Activated T-helper 1 cell treated with anti-CD3 and anti-CD28 coated beads, Interleukin-12 subunit alpha, Interleukin-12 subunit beta, Interleukin-2, Interleukin-4 antibody, amounts not matched to agents 30 ng/mL and 10 ng/mL and 1 ng/mL, durations not matched to agents 14 hours and 24 hours and 36 hours (primary cell): ENCODE measurements around the gene CENPV. TPM values are rescaled to one million over a fixed set of nuclear protein-coding genes. Genes with fewer than 3 reads are reported as not detected.

Experiments used
- DNase-seq: peaks from one replicate; pipeline ENCODE4 v3.0.0; 2021; ENCODE audit warnings: low spot score
- H3K27ac Mint-ChIP-seq: one replicate; pipeline ENCODE4 v1.8.0; 2021; ENCODE audit warnings: mild to moderate bottlenecking, mixed read lengths
- H3K27me3 Mint-ChIP-seq: one replicate; pipeline ENCODE4 v1.8.0; 2022; ENCODE audit warnings: mild to moderate bottlenecking, moderate library complexity, mixed read lengths; ENCODE audit not compliant: insufficient read depth
- H3K36me3 Mint-ChIP-seq: one replicate; pipeline ENCODE4 v1.8.0; 2021; ENCODE audit warnings: low read depth, mixed read lengths
- H3K4me1 Mint-ChIP-seq: one replicate; pipeline ENCODE4 v1.8.0; 2021; ENCODE audit warnings: low read depth, mixed read lengths
- H3K4me3 Mint-ChIP-seq: one replicate; pipeline ENCODE4 v1.8.0; 2021; ENCODE audit warnings: mild to moderate bottlenecking, moderate library complexity, mixed read lengths
- H3K9me3 Mint-ChIP-seq: one replicate; pipeline ENCODE4 v1.8.0; 2021; ENCODE audit warnings: mixed read lengths
- intact Hi-C: fragments of 100-400 bp; cut with micrococcal nuclease; formaldehyde crosslinking; loops from one replicate; pipeline ENCODE4 v1.15.1; 2024
- total RNA-seq: library from RNA; stranded (reverse); gene quantifications from 2 replicates; pipeline ENCODE4 v1.2.3, GENCODE V29; 2022

Gene CENPV
- total RNA-seq, 1 donor from 2014 or later = 54.7 TPM

GRCh38 chr17:16352667-16353316 is 477 bp downstream of the CENPV start:
- H3K4me1 Mint-ChIP-seq = peaks cover 16% of the 10 kb centered on the region
- H3K4me3 Mint-ChIP-seq = peak overlapping the region; percentile 95
- H3K27ac Mint-ChIP-seq = peak overlapping the region; percentile 77
- intact Hi-C loops = loop anchor here (1.0 to 5.0 kb wide), 4 partner anchors 29 to 135 kb away; partner anchors contain the start of genes NCOR1, PIGL and UBB
- no peaks in the 10 kb centered on the region for H3K9me3 Mint-ChIP-seq
- peak; percentile 0 for DNase-seq
- peaks cover 7% of the 10 kb centered on the region for H3K36me3 Mint-ChIP-seq
- peaks cover 17% of the 10 kb centered on the region for H3K27me3 Mint-ChIP-seq

- Mint-ChIP-seq H3K27ac (peak overlapping the region; percentile 77), H3K9me3 (no peaks in the 10 kb centered on the region), H3K36me3 (peaks cover 10% of the 10 kb centered on the region), H3K4me3 (peak overlapping the region; percentile 95), H3K27me3 (peaks cover 17% of the 10 kb centered on the region), H3K4me1 (peaks cover 16% of the 10 kb centered on the region)
- peak; percentile 7 for DNase-seq
- intact Hi-C loops = loop anchor here (2.0 to 5.0 kb wide), 3 partner anchors 65 to 135 kb away; partner anchors contain the start of genes NCOR1 and PIGL
These were observed 984 bp downstream of the CENPV start for GRCh38 chr17:16352303-16352666.

GRCh38 chr17:16351831-16352230 is 1.4 kb downstream of the CENPV start:
- Mint-ChIP-seq H3K27me3 (peaks cover 17% of the 10 kb centered on the region), H3K27ac (peak overlapping the region; percentile 77), H3K4me3 (peak overlapping the region; percentile 95), H3K4me1 (peaks cover 16% of the 10 kb centered on the region), H3K36me3 (peaks cover 10% of the 10 kb centered on the region), H3K9me3 (no peaks in the 10 kb centered on the region)
- no peak for DNase-seq
- intact Hi-C loops = loop anchor here (2.0 to 5.0 kb wide), 3 partner anchors 65 to 135 kb away; partner anchors contain the start of genes NCOR1 and PIGL

DNA sequence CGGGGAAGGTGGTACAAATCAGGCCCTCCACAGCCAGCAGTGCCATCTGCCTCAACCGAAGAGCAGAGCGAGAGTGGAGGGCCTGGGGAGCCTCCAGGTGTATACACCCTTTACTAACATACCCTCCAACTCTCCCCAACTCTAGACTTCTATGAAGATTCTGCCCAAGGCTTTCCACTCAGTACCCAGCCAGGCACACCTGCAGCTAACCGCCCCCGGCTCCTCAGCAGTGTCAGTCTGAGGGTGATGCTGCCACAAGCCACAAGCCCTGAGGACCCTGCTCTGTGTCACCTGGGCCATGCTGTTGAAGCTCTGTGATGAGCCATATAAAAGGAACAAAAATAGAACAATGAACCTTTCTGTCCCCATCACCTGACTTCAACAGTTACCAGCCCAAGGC is 3.8 kb downstream of the CENPV start:
- intact Hi-C loops = no loop called here
- Mint-ChIP-seq H3K36me3 (peaks cover 10% of the 10 kb centered on the region), H3K27me3 (peaks cover 12% of the 10 kb centered on the region), H3K4me1 (peaks cover 16% of the 10 kb centered on the region), H3K4me3 (no peak overlapping the region), H3K27ac (no peak overlapping the region), H3K9me3 (no peaks in the 10 kb centered on the region)
- DNase-seq = no peak

DNA sequence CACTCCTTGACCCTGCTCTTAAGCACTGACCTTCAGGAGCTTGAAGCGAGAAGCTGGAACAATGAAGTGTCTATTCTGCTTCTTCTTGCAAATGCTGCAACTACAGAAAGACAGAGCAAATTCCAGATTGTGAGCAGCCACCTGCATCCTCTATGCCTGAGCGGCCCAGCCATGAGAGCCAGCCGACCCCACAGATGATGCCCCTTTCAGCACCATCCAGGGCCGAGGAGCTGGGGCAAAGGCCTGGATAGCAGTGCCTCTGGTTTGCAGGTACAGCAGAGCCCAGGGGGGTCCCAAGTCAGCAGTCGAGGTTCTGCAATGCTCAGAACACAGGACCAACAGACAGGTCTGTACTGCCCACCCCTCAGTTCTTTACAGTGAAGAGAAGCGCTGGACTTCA is 4.7 kb downstream of the CENPV start:
- H3K27me3 Mint-ChIP-seq = peaks cover 10% of the 10 kb centered on the region
- H3K9me3 Mint-ChIP-seq = no peaks in the 10 kb centered on the region
- H3K4me1 Mint-ChIP-seq = peaks cover 16% of the 10 kb centered on the region
- no peak for DNase-seq
- H3K36me3 Mint-ChIP-seq = peaks cover 12% of the 10 kb centered on the region
- intact Hi-C loops = no loop called here
- H3K4me3 Mint-ChIP-seq = no peak overlapping the region
- no peak overlapping the region for H3K27ac Mint-ChIP-seq

GRCh38 chr17:16346721-16347271 is 6.5 kb downstream of the CENPV start:
- peaks cover 13% of the 10 kb centered on the region for H3K36me3 Mint-ChIP-seq
- DNase-seq = no peak
- H3K27me3 Mint-ChIP-seq = peaks cover under 1% of the 10 kb centered on the region
- H3K9me3 Mint-ChIP-seq = no peaks in the 10 kb centered on the region
- H3K4me1 Mint-ChIP-seq = peaks cover 7% of the 10 kb centered on the region
- H3K27ac Mint-ChIP-seq = no peak overlapping the region
- no peak overlapping the region for H3K4me3 Mint-ChIP-seq
- intact Hi-C loops = no loop called here

DNA sequence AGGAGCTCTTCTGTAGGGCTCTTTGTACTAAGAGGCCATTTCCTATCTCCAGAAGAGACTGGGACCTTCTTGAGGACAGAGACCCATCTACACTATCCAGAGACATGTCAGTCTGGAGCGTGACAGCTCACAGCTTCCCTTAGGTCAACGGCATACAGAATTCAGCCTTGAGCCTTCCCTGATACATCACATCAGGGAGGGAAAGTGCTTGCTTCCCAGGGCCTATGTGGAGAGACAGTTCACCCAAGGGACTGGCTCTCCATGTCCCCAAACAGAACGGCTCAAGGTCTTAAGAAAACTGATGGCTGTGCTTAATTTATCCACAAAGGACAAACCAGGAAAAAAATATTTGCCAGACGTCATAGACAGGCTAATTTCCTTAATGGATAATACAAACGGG is 7.7 kb downstream of the CENPV start:
- H3K9me3 Mint-ChIP-seq = no peaks in the 10 kb centered on the region
- H3K4me3 Mint-ChIP-seq = no peak overlapping the region
- peaks cover 12% of the 10 kb centered on the region for H3K36me3 Mint-ChIP-seq
- H3K27me3 Mint-ChIP-seq = no peaks in the 10 kb centered on the region
- DNase-seq = no peak
- H3K4me1 Mint-ChIP-seq = no peaks in the 10 kb centered on the region
- intact Hi-C loops = no loop called here
- no peak overlapping the region for H3K27ac Mint-ChIP-seq

- Mint-ChIP-seq H3K27ac (no peak overlapping the region), H3K4me1 (no peaks in the 10 kb centered on the region), H3K27me3 (no peaks in the 10 kb centered on the region), H3K4me3 (no peak overlapping the region), H3K9me3 (no peaks in the 10 kb centered on the region), H3K36me3 (peaks cover 12% of the 10 kb centered on the region)
- intact Hi-C loops = no loop called here
- DNase-seq = no peak
These were observed 9.7 kb downstream of the CENPV start for GRCh38 chr17:16343569-16343968.

GRCh38 chr17:16342979-16343378 is 10.3 kb downstream of the CENPV start:
- no peaks in the 10 kb centered on the region for H3K27me3 Mint-ChIP-seq
- H3K4me1 Mint-ChIP-seq = no peaks in the 10 kb centered on the region
- no peak overlapping the region for H3K4me3 Mint-ChIP-seq
- no peak overlapping the region for H3K27ac Mint-ChIP-seq
- intact Hi-C loops = no loop called here
- no peak for DNase-seq
- no peaks in the 10 kb centered on the region for H3K9me3 Mint-ChIP-seq
- H3K36me3 Mint-ChIP-seq = peaks cover 12% of the 10 kb centered on the region

DNA sequence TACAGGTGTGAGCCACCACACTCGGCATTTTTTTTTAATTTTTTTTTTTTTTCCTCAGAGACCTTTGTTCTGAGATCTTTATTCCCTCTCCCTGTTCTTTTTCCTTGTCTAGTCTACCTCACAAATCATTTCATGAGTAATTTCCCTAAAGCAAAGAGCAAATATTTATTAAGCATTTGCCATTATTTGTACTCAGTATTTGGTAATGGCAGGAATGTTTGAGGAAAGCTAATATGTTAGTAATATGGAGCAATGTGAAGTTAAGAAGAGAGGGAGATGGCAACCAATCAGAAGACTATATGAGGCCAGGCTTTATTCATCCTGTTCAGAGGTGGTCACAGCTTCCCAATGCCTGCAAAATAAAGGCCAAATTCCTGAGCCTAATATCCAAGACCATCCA is 13.3 kb downstream of the CENPV start:
- no peak overlapping the region for H3K27ac Mint-ChIP-seq
- DNase-seq = no peak
- intact Hi-C loops = no loop called here
- no peak overlapping the region for H3K4me3 Mint-ChIP-seq
- no peaks in the 10 kb centered on the region for H3K9me3 Mint-ChIP-seq
- H3K27me3 Mint-ChIP-seq = no peaks in the 10 kb centered on the region
- no peaks in the 10 kb centered on the region for H3K4me1 Mint-ChIP-seq
- H3K36me3 Mint-ChIP-seq = peaks cover 11% of the 10 kb centered on the region

- no peak overlapping the region for H3K4me3 Mint-ChIP-seq
- no peaks in the 10 kb centered on the region for H3K27me3 Mint-ChIP-seq
- intact Hi-C loops = no loop called here
- H3K36me3 Mint-ChIP-seq = peaks cover 11% of the 10 kb centered on the region
- H3K27ac Mint-ChIP-seq = no peak overlapping the region
- no peaks in the 10 kb centered on the region for H3K9me3 Mint-ChIP-seq
- DNase-seq = no peak
- H3K4me1 Mint-ChIP-seq = no peaks in the 10 kb centered on the region
These were observed 13.9 kb downstream of the CENPV start for GRCh38 chr17:16339402-16339801.

DNA sequence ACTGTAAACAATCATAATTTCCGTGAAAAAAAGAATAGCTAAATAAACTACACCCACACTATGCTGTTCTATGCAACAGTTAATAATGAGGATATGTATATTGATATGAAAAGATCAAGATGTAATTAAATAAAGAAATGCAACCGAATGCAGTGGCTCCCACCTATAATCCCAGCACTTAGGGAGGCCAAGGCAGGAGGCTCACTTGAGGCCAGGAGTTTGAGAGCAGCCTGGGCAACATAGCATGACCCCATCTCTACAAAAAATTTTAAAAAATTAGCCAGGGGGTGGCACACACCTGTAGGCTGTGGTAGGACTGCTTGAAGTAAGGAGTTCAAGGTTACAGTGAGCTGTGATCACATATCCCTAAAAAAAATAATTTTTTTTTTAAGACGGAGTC is 14.9 kb downstream of the CENPV start:
- H3K27me3 Mint-ChIP-seq = no peaks in the 10 kb centered on the region
- H3K27ac Mint-ChIP-seq = no peak overlapping the region
- no peak overlapping the region for H3K4me3 Mint-ChIP-seq
- no peak for DNase-seq
- H3K36me3 Mint-ChIP-seq = peaks cover 8% of the 10 kb centered on the region
- intact Hi-C loops = no loop called here
- no peaks in the 10 kb centered on the region for H3K4me1 Mint-ChIP-seq
- H3K9me3 Mint-ChIP-seq = no peaks in the 10 kb centered on the region

DNA sequence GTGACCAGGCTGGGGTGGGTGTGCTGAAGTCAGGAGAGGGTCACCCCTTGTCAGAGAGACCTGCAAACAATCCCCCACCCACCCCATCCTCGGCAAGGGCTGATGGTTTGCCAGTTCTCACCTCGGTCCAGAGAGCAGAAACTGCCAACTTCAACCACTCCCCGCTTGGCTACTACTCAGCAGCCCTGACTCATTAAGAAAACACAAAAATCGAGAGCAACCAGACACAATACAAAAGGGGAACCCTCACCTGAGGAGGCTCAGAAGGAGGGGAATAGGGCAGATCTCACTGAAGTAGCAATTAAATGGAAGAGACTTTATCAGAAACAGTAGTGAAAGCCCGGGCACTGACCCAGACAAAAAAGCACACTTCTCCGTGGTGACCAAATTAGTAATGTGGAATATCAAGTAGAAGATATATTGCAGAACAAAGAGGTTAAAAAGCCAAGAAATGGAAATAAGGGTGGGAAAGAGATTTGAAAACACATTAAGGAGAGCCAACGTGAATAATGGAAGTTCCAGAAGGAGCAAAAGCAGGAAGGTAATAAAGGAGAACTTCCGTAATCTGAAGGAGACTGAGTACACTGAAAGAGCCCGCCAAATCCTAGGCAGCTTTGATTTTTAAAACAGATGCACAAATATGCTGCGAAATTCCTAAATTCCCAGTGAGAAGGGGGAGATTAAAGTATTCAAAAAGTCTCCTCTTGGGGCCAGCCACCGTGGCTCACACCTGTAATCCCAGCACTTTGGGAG is 23.6 kb downstream of the CENPV start:
- no peak for DNase-seq
- H3K4me1 Mint-ChIP-seq = no peaks in the 10 kb centered on the region
- H3K4me3 Mint-ChIP-seq = no peak overlapping the region
- no peaks in the 10 kb centered on the region for H3K27me3 Mint-ChIP-seq
- H3K36me3 Mint-ChIP-seq = peaks cover 7% of the 10 kb centered on the region
- intact Hi-C loops = no loop called here
- no peak overlapping the region for H3K27ac Mint-ChIP-seq
- no peaks in the 10 kb centered on the region for H3K9me3 Mint-ChIP-seq
